Astrocyte of the spinal cord (primary cell): Measurements from ENCODE around the gene CD79A.
"Not testable (repeated sequence)": the region's sequence is repeated elsewhere in the genome, so short reads cannot be mapped to it uniquely, and the experiment has no call there.

Source experiments
- DNase-seq: peaks from one replicate; pipeline ENCODE4 v3.0.0; 2011; ENCODE audit warnings: low read depth, low spot score
- H3K4me3 ChIP-seq: 2 replicates; pipeline ENCODE4 v1.5.1; 2011; ENCODE audit warnings: low read depth, mild to moderate bottlenecking, low read length, moderate library complexity
- CTCF ChIP-seq: IDR thresholded peaks from 2 replicates; pipeline ENCODE4 v1.5.1; 2012; ENCODE audit warnings: low read depth, mild to moderate bottlenecking, low read length, inconsistent platforms
- in situ Hi-C: cut with HindIII; loops from 2 replicates; pipeline ENCODE4 v1.10.0; 2017; ENCODE audit warnings: low sequenced_read_pairs

CD79A gene

GRCh38 chr19:41910992-41911888, 34.2 kb downstream of the CD79A start:
- no peak for TF ChIP-seq CTCF
- in situ Hi-C loops = no loop called here
- DNase-seq = no peak
- no peak overlapping the region for H3K4me3 ChIP-seq

- no peak for TF ChIP-seq CTCF
- no peak overlapping the region for H3K4me3 ChIP-seq
- in situ Hi-C loops = no loop called here
- no peak for DNase-seq
Measured at GRCh38 chr19:41911889-41912731, 35.0 kb downstream of the CD79A start.

DNA sequence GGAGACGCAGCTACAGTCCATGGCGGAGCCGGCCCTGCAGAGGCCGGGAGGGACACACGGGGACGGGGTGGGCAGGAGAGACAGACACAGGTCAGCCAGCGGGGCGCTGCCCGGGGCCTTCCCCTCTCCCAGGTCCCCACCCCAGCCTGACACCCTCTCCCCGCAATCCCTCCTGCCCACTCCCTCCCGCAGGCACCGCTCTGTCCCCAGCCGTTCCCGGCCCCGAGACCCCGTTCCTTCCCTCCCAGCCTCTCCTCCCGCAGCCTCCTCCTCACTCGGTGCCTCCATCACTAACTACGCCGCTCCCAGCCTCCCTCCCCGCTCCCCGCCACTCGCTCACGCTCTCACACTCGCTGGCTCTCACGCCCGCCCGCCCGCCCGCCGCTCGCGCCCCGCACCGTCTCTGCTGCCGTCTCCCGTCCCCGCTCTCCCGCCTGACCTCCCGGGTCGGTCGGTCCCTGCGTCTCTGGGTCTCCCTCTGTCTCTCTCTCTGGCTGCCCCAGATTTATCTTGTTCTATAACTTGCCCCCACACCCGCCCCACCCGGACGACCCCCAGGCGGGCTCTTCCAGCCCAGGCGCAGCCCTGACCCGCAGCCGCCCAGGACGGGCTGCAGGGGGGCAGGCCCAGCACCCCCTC, 35.9 kb downstream of the CD79A start:
- no peak for DNase-seq
- in situ Hi-C loops = no loop called here
- H3K4me3 ChIP-seq = no peak overlapping the region

DNA sequence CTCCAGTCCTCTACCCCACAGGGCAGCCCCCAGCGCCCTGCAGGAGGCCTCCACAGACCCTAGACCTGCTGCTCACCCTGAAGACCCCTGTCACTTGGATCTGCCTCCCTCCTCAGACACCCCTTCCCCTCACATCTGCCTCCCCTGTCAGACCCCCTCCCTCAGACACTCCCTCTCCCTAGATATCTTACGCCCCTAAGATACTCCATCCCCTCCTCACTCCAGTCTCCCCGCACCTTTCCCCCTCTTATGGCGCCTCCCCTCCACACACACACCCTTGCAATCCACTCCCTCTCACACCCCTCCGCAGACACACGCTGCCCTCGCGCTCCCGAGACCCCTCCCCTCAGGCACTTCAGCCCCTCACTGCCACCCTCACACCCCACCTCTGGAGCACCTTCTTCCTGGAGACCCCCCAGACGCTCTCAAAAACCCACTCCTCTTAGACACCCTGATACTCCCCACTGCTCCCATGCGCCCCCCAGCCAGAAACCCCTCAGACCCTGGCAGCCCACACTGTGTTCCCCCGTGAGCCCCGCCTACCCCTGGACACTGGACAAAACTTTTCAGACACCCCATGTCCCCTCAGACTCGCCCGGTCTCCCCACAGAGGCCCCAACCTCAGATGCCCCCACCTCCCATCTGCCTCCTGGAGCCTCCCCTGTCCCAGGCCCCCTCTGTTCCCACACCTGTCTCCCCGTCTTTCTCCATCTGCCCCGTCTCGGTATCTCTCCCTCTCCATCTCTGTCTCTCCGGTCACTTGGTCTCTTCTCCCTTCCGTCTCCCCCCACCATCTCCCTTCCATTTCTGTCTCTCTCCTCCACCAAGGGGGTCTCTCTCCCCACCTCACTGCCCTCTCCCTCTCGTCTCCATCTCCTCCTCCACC, 36.7 kb downstream of the CD79A start:
- in situ Hi-C loops = no loop called here
- no peak overlapping the region for H3K4me3 ChIP-seq
- TF ChIP-seq CTCF = no peak
- DNase-seq = no peak

More for the DNA sequence above, 35.9 kb downstream of the CD79A start:
- no peak for TF ChIP-seq CTCF

GRCh38 chr19:41914424-41914834, 37.4 kb downstream of the CD79A start:
- DNase-seq, H3K4me3 ChIP-seq, in situ Hi-C loops: not testable (repeated sequence)

- H3K4me3 ChIP-seq = no peak overlapping the region
- in situ Hi-C loops = no loop called here
- TF ChIP-seq CTCF = no peak
- no peak for DNase-seq
Measured at GRCh38 chr19:41915021-41915775, 38.1 kb downstream of the CD79A start.
